ENCODE results near the gene TCF25. TPM values are rescaled to one million over a fixed set of nuclear protein-coding genes. Genes with fewer than 3 reads are reported as not detected.

TCF25 gene
- total and polyA plus RNA-seq, 2 experiments from 2014 or later: 95.4 to 143 TPM

DNA sequence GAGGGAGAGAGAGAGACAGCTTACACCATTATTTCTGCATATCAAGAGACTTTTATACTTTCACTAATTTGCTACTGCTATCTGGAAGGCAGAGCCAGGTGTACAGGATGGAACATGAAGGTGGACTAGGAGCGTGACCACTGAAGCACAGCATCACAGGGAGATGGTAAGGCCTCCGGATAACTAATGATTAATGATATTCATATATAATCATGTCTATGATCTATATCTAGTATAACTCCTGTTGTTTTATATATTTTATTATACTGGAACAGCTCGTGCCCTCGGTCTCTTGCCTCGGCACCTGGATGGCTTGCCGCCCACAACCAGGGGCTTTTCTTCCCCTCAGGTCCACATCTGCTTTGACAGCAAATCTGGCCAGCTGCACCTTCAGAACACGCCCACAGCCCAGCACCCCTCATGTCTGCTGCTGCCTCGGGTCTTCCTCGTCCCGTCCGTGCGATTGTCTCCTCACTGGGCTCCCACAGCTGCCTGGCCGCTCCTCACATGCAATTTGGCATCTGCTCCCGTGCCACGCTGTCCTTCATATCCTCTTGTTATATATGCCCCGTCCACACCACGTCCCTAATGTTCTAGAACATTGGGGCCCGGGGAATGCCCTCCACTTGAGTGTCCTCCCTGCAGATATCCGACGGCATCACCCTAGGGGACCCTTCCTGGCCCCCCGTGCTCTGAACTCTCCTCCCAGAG, 64.9 kb downstream of the TCF25 start (continued):
- TF ChIP-seq, protein P1, sequence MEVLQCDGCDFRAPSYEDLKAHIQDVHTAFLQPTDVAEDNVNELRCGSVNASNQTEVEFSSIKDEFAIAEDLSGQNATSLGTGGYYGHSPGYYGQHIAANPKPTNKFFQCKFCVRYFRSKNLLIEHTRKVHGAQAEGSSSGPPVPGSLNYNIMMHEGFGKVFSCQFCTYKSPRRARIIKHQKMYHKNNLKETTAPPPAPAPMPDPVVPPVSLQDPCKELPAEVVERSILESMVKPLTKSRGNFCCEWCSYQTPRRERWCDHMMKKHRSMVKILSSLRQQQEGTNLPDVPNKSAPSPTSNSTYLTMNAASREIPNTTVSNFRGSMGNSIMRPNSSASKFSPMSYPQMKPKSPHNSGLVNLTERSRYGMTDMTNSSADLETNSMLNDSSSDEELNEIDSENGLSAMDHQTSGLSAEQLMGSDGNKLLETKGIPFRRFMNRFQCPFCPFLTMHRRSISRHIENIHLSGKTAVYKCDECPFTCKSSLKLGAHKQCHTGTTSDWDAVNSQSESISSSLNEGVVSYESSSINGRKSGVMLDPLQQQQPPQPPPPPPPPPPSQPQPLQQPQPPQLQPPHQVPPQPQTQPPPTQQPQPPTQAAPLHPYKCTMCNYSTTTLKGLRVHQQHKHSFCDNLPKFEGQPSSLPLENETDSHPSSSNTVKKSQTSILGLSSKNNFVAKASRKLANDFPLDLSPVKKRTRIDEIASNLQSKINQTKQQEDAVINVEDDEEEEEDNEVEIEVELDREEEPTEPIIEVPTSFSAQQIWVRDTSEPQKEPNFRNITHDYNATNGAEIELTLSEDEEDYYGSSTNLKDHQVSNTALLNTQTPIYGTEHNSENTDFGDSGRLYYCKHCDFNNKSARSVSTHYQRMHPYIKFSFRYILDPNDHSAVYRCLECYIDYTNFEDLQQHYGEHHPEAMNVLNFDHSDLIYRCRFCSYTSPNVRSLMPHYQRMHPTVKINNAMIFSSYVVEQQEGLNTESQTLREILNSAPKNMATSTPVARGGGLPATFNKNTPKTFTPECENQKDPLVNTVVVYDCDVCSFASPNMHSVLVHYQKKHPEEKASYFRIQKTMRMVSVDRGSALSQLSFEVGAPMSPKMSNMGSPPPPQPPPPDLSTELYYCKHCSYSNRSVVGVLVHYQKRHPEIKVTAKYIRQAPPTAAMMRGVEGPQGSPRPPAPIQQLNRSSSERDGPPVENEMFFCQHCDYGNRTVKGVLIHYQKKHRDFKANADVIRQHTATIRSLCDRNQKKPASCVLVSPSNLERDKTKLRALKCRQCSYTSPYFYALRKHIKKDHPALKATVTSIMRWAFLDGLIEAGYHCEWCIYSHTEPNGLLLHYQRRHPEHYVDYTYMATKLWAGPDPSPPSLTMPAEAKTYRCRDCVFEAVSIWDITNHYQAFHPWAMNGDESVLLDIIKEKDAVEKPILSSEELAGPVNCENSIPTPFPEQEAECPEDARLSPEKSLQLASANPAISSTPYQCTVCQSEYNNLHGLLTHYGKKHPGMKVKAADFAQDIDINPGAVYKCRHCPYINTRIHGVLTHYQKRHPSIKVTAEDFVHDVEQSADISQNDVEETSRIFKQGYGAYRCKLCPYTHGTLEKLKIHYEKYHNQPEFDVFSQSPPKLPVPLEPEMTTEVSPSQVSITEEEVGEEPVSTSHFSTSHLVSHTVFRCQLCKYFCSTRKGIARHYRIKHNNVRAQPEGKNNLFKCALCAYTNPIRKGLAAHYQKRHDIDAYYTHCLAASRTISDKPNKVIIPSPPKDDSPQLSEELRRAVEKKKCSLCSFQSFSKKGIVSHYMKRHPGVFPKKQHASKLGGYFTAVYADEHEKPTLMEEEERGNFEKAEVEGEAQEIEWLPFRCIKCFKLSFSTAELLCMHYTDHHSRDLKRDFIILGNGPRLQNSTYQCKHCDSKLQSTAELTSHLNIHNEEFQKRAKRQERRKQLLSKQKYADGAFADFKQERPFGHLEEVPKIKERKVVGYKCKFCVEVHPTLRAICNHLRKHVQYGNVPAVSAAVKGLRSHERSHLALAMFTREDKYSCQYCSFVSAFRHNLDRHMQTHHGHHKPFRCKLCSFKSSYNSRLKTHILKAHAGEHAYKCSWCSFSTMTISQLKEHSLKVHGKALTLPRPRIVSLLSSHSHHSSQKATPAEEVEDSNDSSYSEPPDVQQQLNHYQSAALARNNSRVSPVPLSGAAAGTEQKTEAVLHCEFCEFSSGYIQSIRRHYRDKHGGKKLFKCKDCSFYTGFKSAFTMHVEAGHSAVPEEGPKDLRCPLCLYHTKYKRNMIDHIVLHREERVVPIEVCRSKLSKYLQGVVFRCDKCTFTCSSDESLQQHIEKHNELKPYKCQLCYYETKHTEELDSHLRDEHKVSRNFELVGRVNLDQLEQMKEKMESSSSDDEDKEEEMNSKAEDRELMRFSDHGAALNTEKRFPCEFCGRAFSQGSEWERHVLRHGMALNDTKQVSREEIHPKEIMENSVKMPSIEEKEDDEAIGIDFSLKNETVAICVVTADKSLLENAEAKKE (CRISPR knock-in tag; IDR thresholded peaks at IDR 0.05): no peak
- no peak for TF ChIP-seq EZH2 (IDR thresholded peaks at IDR 0.05; ENCODE audit: low read depth, unreplicated experiment)
- TF ChIP-seq, protein P2, sequence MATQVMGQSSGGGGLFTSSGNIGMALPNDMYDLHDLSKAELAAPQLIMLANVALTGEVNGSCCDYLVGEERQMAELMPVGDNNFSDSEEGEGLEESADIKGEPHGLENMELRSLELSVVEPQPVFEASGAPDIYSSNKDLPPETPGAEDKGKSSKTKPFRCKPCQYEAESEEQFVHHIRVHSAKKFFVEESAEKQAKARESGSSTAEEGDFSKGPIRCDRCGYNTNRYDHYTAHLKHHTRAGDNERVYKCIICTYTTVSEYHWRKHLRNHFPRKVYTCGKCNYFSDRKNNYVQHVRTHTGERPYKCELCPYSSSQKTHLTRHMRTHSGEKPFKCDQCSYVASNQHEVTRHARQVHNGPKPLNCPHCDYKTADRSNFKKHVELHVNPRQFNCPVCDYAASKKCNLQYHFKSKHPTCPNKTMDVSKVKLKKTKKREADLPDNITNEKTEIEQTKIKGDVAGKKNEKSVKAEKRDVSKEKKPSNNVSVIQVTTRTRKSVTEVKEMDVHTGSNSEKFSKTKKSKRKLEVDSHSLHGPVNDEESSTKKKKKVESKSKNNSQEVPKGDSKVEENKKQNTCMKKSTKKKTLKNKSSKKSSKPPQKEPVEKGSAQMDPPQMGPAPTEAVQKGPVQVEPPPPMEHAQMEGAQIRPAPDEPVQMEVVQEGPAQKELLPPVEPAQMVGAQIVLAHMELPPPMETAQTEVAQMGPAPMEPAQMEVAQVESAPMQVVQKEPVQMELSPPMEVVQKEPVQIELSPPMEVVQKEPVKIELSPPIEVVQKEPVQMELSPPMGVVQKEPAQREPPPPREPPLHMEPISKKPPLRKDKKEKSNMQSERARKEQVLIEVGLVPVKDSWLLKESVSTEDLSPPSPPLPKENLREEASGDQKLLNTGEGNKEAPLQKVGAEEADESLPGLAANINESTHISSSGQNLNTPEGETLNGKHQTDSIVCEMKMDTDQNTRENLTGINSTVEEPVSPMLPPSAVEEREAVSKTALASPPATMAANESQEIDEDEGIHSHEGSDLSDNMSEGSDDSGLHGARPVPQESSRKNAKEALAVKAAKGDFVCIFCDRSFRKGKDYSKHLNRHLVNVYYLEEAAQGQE (IDR thresholded peaks at IDR 0.05; ENCODE audit: unreplicated experiment): no peak
- no peak for TF ChIP-seq ZNF114 (CRISPR knock-in tag; IDR thresholded peaks at IDR 0.05)
- no peak for TF ChIP-seq NANOG (IDR thresholded peaks at IDR 0.05; ENCODE audit: borderline replicate concordance)

All from GM23338 (cell line).